Iris pigment epithelial cell (primary cell): ENCODE results near the gene CALN1.

Experiments used
- DNase-seq: peaks from one replicate; pipeline ENCODE4 v3.0.0-alpha.2; 2011; ENCODE audit warnings: low read depth

Gene CALN1

GRCh38 chr7:72325561-72325960, 86.6 kb downstream of the CALN1 start:
- no peak for DNase-seq

- DNase-seq, result no peak
These were observed 90.5 kb downstream of the CALN1 start for GRCh38 chr7:72321637-72322036.

GRCh38 chr7:72321081-72321480, 91.1 kb downstream of the CALN1 start:
- no peak for DNase-seq

- no peak for DNase-seq
These were observed 94.8 kb downstream of the CALN1 start for GRCh38 chr7:72317341-72317740.

- no peak for DNase-seq
These were observed 96.0 kb downstream of the CALN1 start for GRCh38 chr7:72316148-72316547.

GRCh38 chr7:72313906-72314305, 98.2 kb downstream of the CALN1 start:
- DNase-seq, result no peak

- DNase-seq, result no peak
These were observed 101.8 kb downstream of the CALN1 start for GRCh38 chr7:72310301-72310700.

GRCh38 chr7:72309476-72309875, 102.7 kb downstream of the CALN1 start:
- DNase-seq, result no peak

- DNase-seq, result no peak
These were observed 103.2 kb downstream of the CALN1 start for GRCh38 chr7:72308986-72309385.

- no peak for DNase-seq
These were observed 104.6 kb downstream of the CALN1 start for GRCh38 chr7:72307566-72307965.

GRCh38 chr7:72298912-72299311, 113.2 kb downstream of the CALN1 start:
- DNase-seq, result no peak

- DNase-seq, result no peak
These were observed 114.0 kb downstream of the CALN1 start for GRCh38 chr7:72298091-72298490.

- no peak for DNase-seq
These were observed 114.5 kb downstream of the CALN1 start for GRCh38 chr7:72297636-72298035.

GRCh38 chr7:72292794-72293193, 119.3 kb downstream of the CALN1 start:
- no peak for DNase-seq

GRCh38 chr7:72292118-72292517, 120.0 kb downstream of the CALN1 start:
- no peak for DNase-seq

GRCh38 chr7:72286519-72286918, 125.6 kb downstream of the CALN1 start:
- DNase-seq, result no peak

- DNase-seq, result no peak
These were observed 128.8 kb downstream of the CALN1 start for GRCh38 chr7:72283309-72283708.

GRCh38 chr7:72281308-72281707, 130.8 kb downstream of the CALN1 start:
- no peak for DNase-seq

- DNase-seq, result no peak
These were observed 132.9 kb downstream of the CALN1 start for GRCh38 chr7:72279203-72279602.

GRCh38 chr7:72278550-72278949, 133.6 kb downstream of the CALN1 start:
- DNase-seq, result no peak

GRCh38 chr7:72275382-72276070, 136.6 kb downstream of the CALN1 start:
- DNase-seq, result no peak

GRCh38 chr7:72272479-72272878, 139.7 kb downstream of the CALN1 start:
- no peak for DNase-seq

GRCh38 chr7:72268796-72269195, 143.3 kb downstream of the CALN1 start:
- no peak for DNase-seq

- DNase-seq, result no peak
These were observed 144.0 kb downstream of the CALN1 start for GRCh38 chr7:72268090-72268489.
